Endothelial cell of umbilical vein (primary cell): ENCODE data around the gene STAT1. TPM values are rescaled to one million over a fixed set of nuclear protein-coding genes. Genes with fewer than 3 reads are reported as not detected.

Experiments
- BruUV-seq: library from RNA; stranded (reverse); fragments of 400-500 nt; replicated peaks from 2 replicates; lab custom pipeline; 2021; lab: Mats Ljungman, UMichigan
- CTCF ChIA-PET: fragments of 300-600, 350-600 bp; sonication (Branson Sonifier 250); formaldehyde crosslinking; loops from one replicate; lab custom pipeline; 2021; ENCODE audit warnings: antibody characterized with exemption, inconsistent platforms; lab: Charles Lee
- POLR2A ChIA-PET: fragments of 300-600, 350-600 bp; sonication (Branson Sonifier 250); formaldehyde crosslinking; loops from one replicate; lab custom pipeline; 2021; ENCODE audit warnings: antibody characterized with exemption, inconsistent platforms; lab: Charles Lee
- DNase-seq: peaks from one replicate; pipeline ENCODE4 v3.0.0-alpha.2; 2011; ENCODE audit warnings: low read depth, low spot score
- FAIRE-seq: peaks from 2 replicates; lab custom pipeline; 2011; peaks lifted over from hg19 to GRCh38; lab: Jason Lieb, UNC
- H2AFZ ChIP-seq: 2 replicates; pipeline ENCODE4 v1.6.0; 2012; ENCODE audit warnings: low read depth, low read length, control low read depth, inconsistent platforms
- H3K27ac ChIP-seq: 2 replicates; pipeline ENCODE4 v1.5.1; 2011; ENCODE audit warnings: low read depth, mild to moderate bottlenecking, control low read depth, low read length, moderate library complexity; ENCODE audit not compliant: insufficient read depth
- H3K27me3 ChIP-seq, 2 experiments: 2 replicates each; pipeline versions ENCODE4 v1.6.0 to v1.6.1; 2011; ENCODE audit warnings: low read length in 2 of 2, mixed read lengths in 1 of 2; ENCODE audit not compliant: control insufficient read depth in 2 of 2, insufficient read depth in 2 of 2
- H3K36me3 ChIP-seq, 2 experiments: 2 replicates in 1 of 2; 3 replicates in 1 of 2; pipeline ENCODE4 v1.5.1; 2011; ENCODE audit warnings: low read length in 2 of 2, mild to moderate bottlenecking in 1 of 2, moderate library complexity in 1 of 2; ENCODE audit not compliant: control insufficient read depth in 2 of 2, insufficient read depth in 2 of 2; ENCODE audit errors: extremely low read depth in 1 of 2
- H3K4me1 ChIP-seq: 3 replicates; pipeline ENCODE4 v1.5.1; 2011; ENCODE audit warnings: mild to moderate bottlenecking, low read length; ENCODE audit not compliant: control insufficient read depth, insufficient read depth; ENCODE audit errors: extremely low read depth
- H3K4me2 ChIP-seq: 2 replicates; pipeline ENCODE4 v1.6.1; 2011; ENCODE audit warnings: low read length, control low read depth, mixed read lengths; ENCODE audit not compliant: insufficient read depth
- H3K4me3 ChIP-seq, 3 experiments: fragments of 200-600 bp in 1 of 3; sonication (generic), shearing (Covaris generic) in 1 of 3; replicated peaks in 1 of 3; 2 replicates each; pipeline ENCODE4 v1.5.1; 2011 to 2016; ENCODE audit warnings: control low read depth in 3 of 3, low read length in 3 of 3, mild to moderate bottlenecking in 2 of 3, inconsistent platforms in 1 of 3, low read depth in 1 of 3, moderate library complexity in 1 of 3; ENCODE audit not compliant: insufficient read depth in 1 of 3
- H3K79me2 ChIP-seq: 2 replicates; pipeline ENCODE4 v1.6.0; 2012; ENCODE audit warnings: low read length, inconsistent platforms; ENCODE audit not compliant: control insufficient read depth, insufficient read depth
- H3K9ac ChIP-seq: replicated peaks from 2 replicates; pipeline ENCODE3; 2011; ENCODE audit warnings: low read length, control low read depth; ENCODE audit not compliant: insufficient read depth; ENCODE audit errors: extremely low read depth
- H3K9me1 ChIP-seq: replicated peaks from 3 replicates; pipeline ENCODE4 v1.6.0; 2011; ENCODE audit warnings: mild to moderate bottlenecking, low read length; ENCODE audit not compliant: control insufficient read depth, insufficient read depth; ENCODE audit errors: extremely low read depth
- H3K9me3 ChIP-seq: replicated peaks from 2 replicates; pipeline ENCODE4 v1.5.1; 2012; ENCODE audit warnings: low read length, inconsistent platforms; ENCODE audit not compliant: control insufficient read depth, insufficient read depth
- H4K20me1 ChIP-seq: replicated peaks from 2 replicates; pipeline ENCODE3; 2011; ENCODE audit warnings: mild to moderate bottlenecking, low read length; ENCODE audit not compliant: control insufficient read depth, insufficient read depth; ENCODE audit errors: extremely low read depth
- CTCF ChIP-seq, 2 donors: IDR thresholded peaks; 1 replicate in 1 of 2; 2 replicates in 1 of 2; pipeline ENCODE4 v1.5.1; 2011; ENCODE audit warnings: low read length in 2 of 2, mild to moderate bottlenecking in 2 of 2, moderate library complexity in 2 of 2, control low read depth in 1 of 2, inconsistent platforms in 1 of 2, low read depth in 1 of 2; ENCODE audit not compliant: insufficient read depth in 1 of 2; ENCODE audit errors: extremely low read depth in 1 of 2
- EZH2 ChIP-seq: IDR thresholded peaks from 2 replicates; pipeline ENCODE4 v1.6.1; 2012; ENCODE audit warnings: borderline replicate concordance, low read depth, mild to moderate bottlenecking, moderate library complexity, low read length, inconsistent platforms; ENCODE audit not compliant: severe bottlenecking
- FOS ChIP-seq: IDR thresholded peaks from 2 replicates; pipeline ENCODE4 v1.6.1; 2011; ENCODE audit warnings: mild to moderate bottlenecking, low read length, moderate library complexity, borderline replicate concordance; ENCODE audit not compliant: insufficient read depth
- GATA2 ChIP-seq: IDR thresholded peaks from 2 replicates; pipeline ENCODE4 v1.7.0; 2011; ENCODE audit warnings: low read depth, mild to moderate bottlenecking, moderate library complexity, mixed read lengths, low read length; ENCODE audit not compliant: insufficient read length, insufficient read depth
- JUN ChIP-seq: IDR thresholded peaks from 2 replicates; pipeline ENCODE4 v1.6.1; 2011; ENCODE audit warnings: borderline replicate concordance, low read depth; ENCODE audit not compliant: insufficient read length, insufficient read depth
- MYC ChIP-seq: IDR thresholded peaks from one replicate; pipeline ENCODE4 v1.6.1; 2011; ENCODE audit warnings: mild to moderate bottlenecking, low read depth, low read length
- POLR2A ChIP-seq: IDR thresholded peaks from 2 replicates; pipeline ENCODE4 v1.6.1; 2012; ENCODE audit warnings: low read depth, mild to moderate bottlenecking, control low read depth, low read length
- POLR2AphosphoS5 ChIP-seq: IDR thresholded peaks from 2 replicates; pipeline ENCODE4 v1.6.1; 2012; ENCODE audit warnings: low read depth, mild to moderate bottlenecking, control low read depth, low read length, moderate library complexity; ENCODE audit not compliant: insufficient read depth
- dilution Hi-C: fragments of 300-500 bp; cut with MboI; formaldehyde crosslinking; loops from one replicate; pipeline ENCODE4 v1.15.0; 2019; ENCODE audit warnings: low sequenced_read_pairs; ENCODE audit not compliant: extremely low pct_ligation_motif_present
- intact Hi-C: fragments of 100-400 bp; cut with micrococcal nuclease; formaldehyde crosslinking; loops from one replicate; pipeline ENCODE4 v1.10.0; 2022
- polyA plus RNA-seq, 4 experiments: library from polyadenylated mRNA; depleted of rRNA in 3 of 4; stranded (reverse) in 3 of 4; unstranded in 1 of 4; fragments of >200 nt; gene quantifications; 2 replicates each; pipeline versions ENCODE4 v1.2.1 to v1.2.3, GENCODE V29; 2011 to 2012; ENCODE audit warnings: missing spikeins in 1 of 4
- total RNA-seq: library from RNA; stranded (reverse); gene quantifications from 2 replicates; pipeline ENCODE4 v1.2.3, GENCODE V29; 2021
- TF ChIP-seq, protein P1 (sequence below): IDR thresholded peaks from 2 replicates; pipeline ENCODE4 v1.6.1; 2011; ENCODE audit not compliant: insufficient read depth, insufficient read length

The STAT1 gene
- total and polyA plus RNA-seq, 2 donors (not counting 3 experiments of a cell fraction or from before 2014, with no cell fraction given), result 64.2 to 67.6 TPM

GRCh38 chr2:190959911-190960788, 53.8 kb downstream of the STAT1 start:
- DNase-seq (no peak), FAIRE-seq (no peak)
- no peak overlapping the region for H3K4me3 ChIP-seq
- intact Hi-C loops, result no loop called here
- H3K9ac ChIP-seq, result no peak overlapping the region
- POLR2A ChIA-PET, result interaction anchor here (0.6 to 0.7 kb wide), 4 partner anchors 11 to 50 kb away, joined by 4 to 7 read pairs (median 6); no protein-coding TSS in a partner anchor
- no peaks in the 10 kb centered on the region for H3K9me3 ChIP-seq
- no peaks in the 10 kb centered on the region for H3K4me1 ChIP-seq
- H4K20me1 ChIP-seq, result no peaks in the 10 kb centered on the region
- no peaks in the 10 kb centered on the region for H3K9me1 ChIP-seq
- H3K27me3 ChIP-seq, result no peaks in the 10 kb centered on the region
- no peak overlapping the region for H3K4me2 ChIP-seq
- dilution Hi-C loops, result no loop called here
- H3K79me2 ChIP-seq, result no peaks in the 10 kb centered on the region
- no peak overlapping the region for H2AFZ ChIP-seq
- BruUV-seq, result no TSS peak
- no peak overlapping the region for H3K27ac ChIP-seq
- peaks cover 4 to 14% of the 10 kb centered on the region in 2 experiments for H3K36me3 ChIP-seq
- TF ChIP-seq GATA2 (no peak), POLR2AphosphoS5 (no peak), MYC (no peak), CTCF (IDR thresholded peaks at IDR 0.05; ENCODE audit: extremely low read depth in 1 of 2, insufficient read depth in 1 of 2, low read depth in 1 of 2, low read length in 2 of 2) (no peak), FOS (no peak), EZH2 (no peak), POLR2A (no peak), JUN (no peak)
- TF ChIP-seq, protein P1, sequence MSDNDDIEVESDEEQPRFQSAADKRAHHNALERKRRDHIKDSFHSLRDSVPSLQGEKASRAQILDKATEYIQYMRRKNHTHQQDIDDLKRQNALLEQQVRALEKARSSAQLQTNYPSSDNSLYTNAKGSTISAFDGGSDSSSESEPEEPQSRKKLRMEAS, result no peak
- CTCF ChIA-PET, result interaction anchor here (0.7 to 1.2 kb wide), 2 partner anchors 11 to 14 kb away, joined by 3 to 4 read pairs; no protein-coding TSS in a partner anchor
